NT2/D1 (cell line): ENCODE measurements around the gene CEP89.
"Not testable (repeated sequence)": the region's sequence is repeated elsewhere in the genome, so short reads cannot be mapped to it uniquely, and the experiment has no call there.

Experiments used
- DNase-seq: peaks from one replicate; pipeline ENCODE4 v3.0.0-alpha.2; 2011; ENCODE audit warnings: low read depth, low spot score
- H3K27me3 ChIP-seq: 2 replicates; pipeline ENCODE4 v1.6.0; 2011; ENCODE audit warnings: mild to moderate bottlenecking; ENCODE audit not compliant: insufficient read length, insufficient read depth
- H3K36me3 ChIP-seq: 2 replicates; pipeline ENCODE4 v1.6.1; 2011; ENCODE audit warnings: mild to moderate bottlenecking, low read length, mixed read lengths; ENCODE audit not compliant: insufficient read depth, insufficient read length
- H3K4me1 ChIP-seq: 2 replicates; pipeline ENCODE4 v1.5.1; 2011; ENCODE audit not compliant: insufficient read depth, insufficient read length
- H3K4me3 ChIP-seq: 2 replicates; pipeline ENCODE4 v1.5.1; 2011; ENCODE audit warnings: low read depth; ENCODE audit not compliant: insufficient read length
- H3K9ac ChIP-seq: 2 replicates; pipeline ENCODE4 v1.6.0; 2011; ENCODE audit warnings: low read depth; ENCODE audit not compliant: insufficient read length
- H3K9me3 ChIP-seq: 2 replicates; pipeline ENCODE4 v1.5.1; 2011; ENCODE audit warnings: mild to moderate bottlenecking, low read length; ENCODE audit not compliant: insufficient read depth
- SUZ12 ChIP-seq: IDR thresholded peaks from 2 replicates; pipeline ENCODE4 v1.6.1; 2011; ENCODE audit not compliant: insufficient read length, insufficient read depth; ENCODE audit errors: extremely low read depth
- YY1 ChIP-seq: IDR thresholded peaks from 2 replicates; pipeline ENCODE4 v1.6.1; 2011; ENCODE audit not compliant: insufficient read length, insufficient read depth
- ZNF274 ChIP-seq: IDR thresholded peaks from 2 replicates; pipeline ENCODE4 v1.6.1; 2011; ENCODE audit warnings: mild to moderate bottlenecking, low read depth, low read length

The CEP89 gene

GRCh38 chr19:32971715-32972540, at the start of gene CEP89, which contains the start of gene FAAP24:
Gene CEP89 (minus strand): TSS chr19:32971958. CDS start chr19:32971874, 84 bp downstream.
Gene FAAP24 (plus strand): TSS chr19:32972242. CDS start chr19:32973197, 955 bp downstream.
- Histone ChIP-seq H3K4me1 (no peaks in the 10 kb centered on the region), H3K27me3 (no peaks in the 10 kb centered on the region), H3K9ac (peak within 1 kb of the TSS; percentile 85), H3K36me3 (peaks cover 34% of the 10 kb centered on the region), H3K9me3 (no peaks in the 10 kb centered on the region), H3K4me3 (peak within 1 kb of the TSS; percentile 70)
- DNase-seq: peak; percentile 98
- TF ChIP-seq SUZ12 (no peak), YY1 (no peak), ZNF274 (no peak)

DNA sequence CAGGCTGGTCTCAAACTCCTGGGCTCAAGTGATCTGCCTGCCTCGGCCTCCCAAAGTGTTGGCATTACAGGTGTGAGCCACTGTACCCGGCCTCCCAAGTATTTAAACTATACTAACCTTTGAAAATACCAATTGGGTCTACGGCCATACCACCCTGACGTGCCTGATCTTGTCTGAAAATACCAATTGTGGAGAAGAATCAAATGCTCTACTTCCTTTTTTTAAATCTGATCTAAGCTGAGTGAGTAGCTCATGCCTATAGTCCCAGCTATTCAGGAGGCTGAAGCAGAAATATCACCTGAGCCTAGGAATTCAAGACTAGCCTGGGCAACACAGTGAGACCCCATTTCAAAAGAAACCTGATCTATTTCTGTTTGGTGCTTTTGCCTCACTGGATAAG, 39.1 kb upstream of the CEP89 start:
- not testable (repeated sequence) for H3K9me3 ChIP-seq, H3K4me1 ChIP-seq, DNase-seq, H3K27me3 ChIP-seq, H3K4me3 ChIP-seq, H3K9ac ChIP-seq
- H3K36me3 ChIP-seq: peaks cover 21% of the 10 kb centered on the region

GRCh38 chr19:33008738-33009137, 37.0 kb upstream of the CEP89 start:
- no peaks in the 10 kb centered on the region for H3K27me3 ChIP-seq
- H3K4me1 ChIP-seq: no peaks in the 10 kb centered on the region
- no peaks in the 10 kb centered on the region for H3K9me3 ChIP-seq
- TF ChIP-seq YY1 (no peak), ZNF274 (no peak), SUZ12 (no peak)
- H3K9ac ChIP-seq: no peak overlapping the region
- H3K36me3 ChIP-seq: peaks cover 21% of the 10 kb centered on the region
- no peak for DNase-seq
- no peak overlapping the region for H3K4me3 ChIP-seq

- Histone ChIP-seq H3K4me3 (no peak overlapping the region), H3K9ac (no peak overlapping the region), H3K9me3 (no peaks in the 10 kb centered on the region), H3K36me3 (peaks cover 25% of the 10 kb centered on the region), H3K4me1 (no peaks in the 10 kb centered on the region), H3K27me3 (no peaks in the 10 kb centered on the region)
- TF ChIP-seq ZNF274: no peak
- TF ChIP-seq SUZ12: no peak
- no peak for TF ChIP-seq YY1
- DNase-seq: no peak
These were observed 33.7 kb upstream of the CEP89 start for GRCh38 chr19:33005440-33005839.

GRCh38 chr19:33003424-33004024, 31.8 kb upstream of the CEP89 start:
- H3K4me1 ChIP-seq, DNase-seq, H3K9ac ChIP-seq, H3K27me3 ChIP-seq, H3K9me3 ChIP-seq, H3K4me3 ChIP-seq: not testable (repeated sequence)
- H3K36me3 ChIP-seq: peaks cover 25% of the 10 kb centered on the region

DNA sequence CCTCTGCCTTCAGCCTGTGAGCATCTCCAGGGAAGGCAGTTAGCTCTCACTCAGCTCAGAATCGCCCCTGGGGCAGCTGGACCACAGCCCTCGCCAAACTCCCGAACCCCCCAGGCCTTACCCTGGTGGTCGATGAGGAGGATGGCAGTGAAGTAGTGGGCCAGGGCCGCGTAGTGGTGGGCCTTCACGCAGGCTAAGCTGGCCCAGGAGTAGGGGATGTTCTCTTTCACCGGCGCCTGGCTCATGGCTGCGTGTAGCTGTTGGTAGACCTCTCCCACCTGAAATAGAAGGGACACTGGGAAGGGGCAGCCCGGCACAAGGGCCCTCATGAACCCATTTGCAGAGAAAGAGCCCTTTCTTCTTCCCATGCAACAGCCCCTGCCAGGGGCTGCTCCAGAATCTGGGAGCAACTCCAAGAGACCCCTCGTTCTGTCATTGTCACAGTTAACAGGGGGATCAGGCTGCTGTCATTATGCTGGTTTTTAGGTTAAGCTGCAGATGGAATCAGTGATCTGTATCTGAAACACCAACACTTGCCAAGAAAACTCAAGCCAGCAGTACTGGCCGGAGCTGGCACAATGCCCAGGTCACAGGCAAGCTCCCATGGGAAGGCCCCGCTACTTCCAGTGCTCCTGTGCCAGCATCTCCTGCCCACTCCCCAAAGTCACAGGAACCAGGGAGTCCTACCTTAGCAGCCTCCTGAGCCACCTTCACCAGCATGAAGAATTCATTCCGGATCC, 30.5 kb upstream of the CEP89 start:
- not testable (repeated sequence) for DNase-seq, H3K4me1 ChIP-seq, H3K4me3 ChIP-seq, H3K9ac ChIP-seq, H3K27me3 ChIP-seq, H3K9me3 ChIP-seq
- H3K36me3 ChIP-seq: peaks cover 24% of the 10 kb centered on the region

DNA sequence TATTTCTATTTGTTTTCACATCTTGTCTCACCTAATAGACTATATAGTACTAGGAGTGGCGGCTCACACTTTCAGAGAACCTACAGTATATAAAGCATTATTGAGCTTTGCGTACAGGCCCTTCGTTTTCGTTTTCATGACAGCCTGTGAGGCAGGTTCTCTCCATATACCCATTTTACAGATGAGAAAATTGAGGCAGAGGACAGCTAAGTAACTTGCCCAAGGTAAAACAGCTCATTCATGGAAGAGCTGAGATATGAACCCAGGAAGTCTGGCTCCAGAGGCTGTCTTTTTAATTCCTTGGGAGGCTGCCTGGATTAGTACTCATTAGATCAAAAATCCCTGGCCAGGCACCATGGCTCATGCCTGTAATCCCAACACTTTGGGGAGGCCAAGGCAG, 29.2 kb upstream of the CEP89 start:
- Histone ChIP-seq H3K4me3 (no peak overlapping the region), H3K27me3 (no peaks in the 10 kb centered on the region), H3K9ac (no peak overlapping the region), H3K9me3 (no peaks in the 10 kb centered on the region), H3K4me1 (no peaks in the 10 kb centered on the region), H3K36me3 (peaks cover 20% of the 10 kb centered on the region)
- DNase-seq: no peak
- TF ChIP-seq ZNF274 (no peak), SUZ12 (no peak), YY1 (no peak)
